GM12873 (cell line): ENCODE data around the gene EXOG.

Experiments used
- CTCF ChIP-seq: IDR thresholded peaks from 2 replicates; pipeline ENCODE4 v1.5.1; 2012; ENCODE audit warnings: low read depth, mild to moderate bottlenecking, moderate library complexity, low read length, control low read depth; ENCODE audit not compliant: insufficient read depth; ENCODE audit errors: missing control alignments

EXOG gene

GRCh38 chr3:38515367-38515766, 19.2 kb downstream of the EXOG start:
- no peak for TF ChIP-seq CTCF

- no peak for TF ChIP-seq CTCF
Measured at GRCh38 chr3:38516669-38517068, 20.5 kb downstream of the EXOG start.

- no peak for TF ChIP-seq CTCF
Measured at GRCh38 chr3:38519000-38519399, 22.9 kb downstream of the EXOG start.

GRCh38 chr3:38519651-38520050, 23.5 kb downstream of the EXOG start:
- TF ChIP-seq CTCF, result no peak

- peak; percentile 91 for TF ChIP-seq CTCF
Measured at GRCh38 chr3:38521391-38521987, 25.3 kb downstream of the EXOG start.

GRCh38 chr3:38522002-38522401, 25.9 kb downstream of the EXOG start:
- TF ChIP-seq CTCF, result no peak

- TF ChIP-seq CTCF, result no peak
Measured at GRCh38 chr3:38524141-38524739, 28.1 kb downstream of the EXOG start.
